ENCODE results near the gene ZSCAN30. TPM values are rescaled to one million over a fixed set of nuclear protein-coding genes. Genes with fewer than 3 reads are reported as not detected.

The ZSCAN30 gene
- total RNA-seq, 3 donors from 2014 or later (not counting 1 experiment from before 2014, with no cell fraction given) = 15.4 to 21.0 (median 16.4) TPM

DNA sequence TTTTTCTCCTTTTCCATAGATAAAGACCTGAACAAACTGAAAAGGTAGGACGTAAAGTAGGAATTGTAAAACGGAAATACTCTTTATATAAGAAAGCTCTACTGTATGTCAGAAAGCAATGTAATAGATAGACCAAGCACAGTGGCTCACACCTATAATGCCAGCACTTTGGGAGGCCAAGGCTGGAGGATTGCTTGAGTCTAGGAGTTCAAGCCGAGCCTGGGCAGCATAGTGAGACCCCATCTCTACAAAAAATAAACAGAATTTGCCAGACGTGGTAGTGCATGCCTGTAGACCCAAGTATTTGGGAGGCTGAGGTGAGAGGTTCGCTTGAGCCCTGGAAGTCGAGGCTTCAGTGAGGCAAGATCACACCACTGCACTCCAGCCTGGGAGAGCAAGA, 41.6 kb downstream of the ZSCAN30 start:
- no peak for DNase-seq
- no peak overlapping the region for H3K4me3 ChIP-seq (ENCODE audit: low read length)
- ATAC-seq = no peak
- peaks cover 55% of the 10 kb centered on the region for H3K36me3 ChIP-seq (ENCODE audit: control insufficient read depth, insufficient read depth, low read length)
- no peaks in the 10 kb centered on the region for H3K4me1 ChIP-seq (ENCODE audit: control insufficient read depth, insufficient read depth, low read length)
- Mint-ChIP-seq H3K4me1 (peaks cover 9 to 15% of the 10 kb centered on the region in 2 donors), H3K9me3 (peaks cover 0 to under 1% of the 10 kb centered on the region in 2 donors), H3K36me3 (peaks cover 41% of the 10 kb centered on the region), H3K4me3 (no peak overlapping the region), H3K27ac (no peak overlapping the region), H3K27me3 (ENCODE audit: low read depth in 2 of 2) (no peaks in the 10 kb centered on the region)
- no peak overlapping the region for H3K27ac ChIP-seq (ENCODE audit: low read length)
- peaks cover 3% of the 10 kb centered on the region for H3K9me3 ChIP-seq (ENCODE audit: control insufficient read depth, insufficient read depth, low read length)
- TF ChIP-seq, protein P1, sequence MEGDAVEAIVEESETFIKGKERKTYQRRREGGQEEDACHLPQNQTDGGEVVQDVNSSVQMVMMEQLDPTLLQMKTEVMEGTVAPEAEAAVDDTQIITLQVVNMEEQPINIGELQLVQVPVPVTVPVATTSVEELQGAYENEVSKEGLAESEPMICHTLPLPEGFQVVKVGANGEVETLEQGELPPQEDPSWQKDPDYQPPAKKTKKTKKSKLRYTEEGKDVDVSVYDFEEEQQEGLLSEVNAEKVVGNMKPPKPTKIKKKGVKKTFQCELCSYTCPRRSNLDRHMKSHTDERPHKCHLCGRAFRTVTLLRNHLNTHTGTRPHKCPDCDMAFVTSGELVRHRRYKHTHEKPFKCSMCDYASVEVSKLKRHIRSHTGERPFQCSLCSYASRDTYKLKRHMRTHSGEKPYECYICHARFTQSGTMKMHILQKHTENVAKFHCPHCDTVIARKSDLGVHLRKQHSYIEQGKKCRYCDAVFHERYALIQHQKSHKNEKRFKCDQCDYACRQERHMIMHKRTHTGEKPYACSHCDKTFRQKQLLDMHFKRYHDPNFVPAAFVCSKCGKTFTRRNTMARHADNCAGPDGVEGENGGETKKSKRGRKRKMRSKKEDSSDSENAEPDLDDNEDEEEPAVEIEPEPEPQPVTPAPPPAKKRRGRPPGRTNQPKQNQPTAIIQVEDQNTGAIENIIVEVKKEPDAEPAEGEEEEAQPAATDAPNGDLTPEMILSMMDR (IDR thresholded peaks at IDR 0.05) = no peak
- intact Hi-C loops (cut with micrococcal nuclease) = loop anchor here (10.0 kb wide), 1 partner anchor 246 kb away; the partner anchor contains the start of gene INO80C
- WGBS (ENCODE audit: insufficient coverage) = 100% methylated on average over 4 of the region's 6 CpGs
- H3K27me3 ChIP-seq (ENCODE audit: control insufficient read depth, insufficient read depth, low read length) = no peaks in the 10 kb centered on the region

DNA sequence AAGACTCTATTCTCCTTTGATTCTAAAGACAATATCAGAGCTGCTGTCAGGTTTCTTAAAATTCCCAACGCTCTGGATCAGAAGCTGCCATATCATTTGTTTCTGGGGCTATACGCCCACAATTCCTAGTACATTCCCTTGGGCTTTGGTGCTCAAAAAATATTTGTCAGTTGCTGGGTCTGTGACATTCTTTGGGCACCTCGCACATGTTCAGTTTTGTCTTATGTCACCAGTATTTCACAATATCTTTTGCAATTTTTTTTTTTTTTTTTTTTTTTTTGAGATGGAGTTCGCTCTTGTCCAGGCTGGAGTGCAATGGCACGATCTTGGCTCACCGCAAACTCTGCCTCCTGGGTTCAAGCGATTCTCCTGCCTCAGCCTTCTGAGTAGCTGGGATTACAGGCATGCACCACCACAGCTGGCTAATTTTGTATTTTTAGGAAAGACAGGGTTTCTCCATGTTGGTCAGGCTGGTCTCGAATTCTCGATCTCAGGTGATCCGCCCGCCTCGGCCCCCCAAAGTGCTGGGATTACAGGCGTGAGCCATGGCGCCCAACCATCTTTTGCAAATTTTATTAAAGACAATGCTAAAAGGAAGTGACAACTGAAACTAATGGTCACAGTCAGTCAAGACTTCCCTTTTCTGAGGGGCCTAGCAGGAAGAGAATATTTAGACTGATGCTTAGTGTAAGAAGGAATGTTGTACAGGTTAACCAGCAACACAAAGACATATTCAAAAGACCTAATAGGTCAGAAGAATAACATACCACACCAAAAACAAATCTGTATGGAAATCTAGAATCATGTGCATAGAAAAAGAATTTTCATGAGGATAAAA, 42.4 kb downstream of the ZSCAN30 start:
- WGBS (ENCODE audit: insufficient coverage) = 92% methylated on average over 14 of the region's 14 CpGs
- Histone ChIP-seq H3K4me3 (ENCODE audit: low read length) (no peak overlapping the region), H3K27ac (ENCODE audit: low read length) (no peak overlapping the region), H3K36me3 (ENCODE audit: control insufficient read depth, insufficient read depth, low read length) (peaks cover 57% of the 10 kb centered on the region), H3K9me3 (ENCODE audit: control insufficient read depth, insufficient read depth, low read length) (no peaks in the 10 kb centered on the region), H3K4me1 (ENCODE audit: control insufficient read depth, insufficient read depth, low read length) (no peaks in the 10 kb centered on the region), H3K27me3 (ENCODE audit: control insufficient read depth, insufficient read depth, low read length) (no peaks in the 10 kb centered on the region)
- Mint-ChIP-seq H3K27ac (no peak overlapping the region), H3K4me3 (no peak overlapping the region), H3K9me3 (no peaks in the 10 kb centered on the region), H3K36me3 (peaks cover 37% of the 10 kb centered on the region), H3K27me3 (ENCODE audit: low read depth in 2 of 2) (no peaks in the 10 kb centered on the region), H3K4me1 (peaks cover 11 to 18% of the 10 kb centered on the region in 2 donors)
- intact Hi-C loops (cut with micrococcal nuclease) = loop anchor here (10.0 kb wide), 1 partner anchor 247 kb away; the partner anchor contains the start of gene INO80C
- DNase-seq (no peak), ATAC-seq (no peak)
- TF ChIP-seq, protein P1 (IDR thresholded peaks at IDR 0.05) = no peak

DNA sequence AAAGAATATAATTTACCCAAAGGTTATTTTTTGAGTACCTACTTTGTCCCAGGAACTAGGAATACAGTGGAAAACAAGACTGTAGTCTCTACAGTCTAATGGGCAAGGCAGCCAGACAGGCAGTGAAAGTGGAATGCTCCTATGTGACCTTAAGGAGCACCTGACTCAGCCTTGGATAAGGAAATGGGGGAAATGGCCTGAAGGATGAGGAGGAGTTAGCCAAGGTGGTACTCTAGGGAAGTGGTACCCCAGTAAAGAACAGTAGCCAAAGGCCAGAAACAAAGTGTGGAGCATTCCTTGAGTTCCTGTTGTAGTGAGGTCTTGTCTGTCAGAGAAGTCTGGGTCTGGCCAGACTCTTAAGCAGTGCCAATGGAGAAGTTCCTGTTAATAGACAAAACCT, 43.2 kb downstream of the ZSCAN30 start:
- Mint-ChIP-seq H3K27ac (peak overlapping the region in 1 of 2 donors; percentile 14), H3K4me1 (peaks cover 14 to 22% of the 10 kb centered on the region in 2 donors), H3K9me3 (no peaks in the 10 kb centered on the region), H3K4me3 (no peak overlapping the region), H3K36me3 (peaks cover 37% of the 10 kb centered on the region), H3K27me3 (ENCODE audit: low read depth in 2 of 2) (no peaks in the 10 kb centered on the region)
- H3K27me3 ChIP-seq (ENCODE audit: control insufficient read depth, insufficient read depth, low read length) = no peaks in the 10 kb centered on the region
- DNase-seq = no peak
- H3K4me3 ChIP-seq (ENCODE audit: low read length) = no peak overlapping the region
- no peak for ATAC-seq
- peaks cover 57% of the 10 kb centered on the region for H3K36me3 ChIP-seq (ENCODE audit: control insufficient read depth, insufficient read depth, low read length)
- H3K9me3 ChIP-seq (ENCODE audit: control insufficient read depth, insufficient read depth, low read length) = no peaks in the 10 kb centered on the region
- intact Hi-C loops (cut with micrococcal nuclease) = loop anchor here (10.0 kb wide), 1 partner anchor 248 kb away; the partner anchor contains the start of gene INO80C
- H3K4me1 ChIP-seq (ENCODE audit: control insufficient read depth, insufficient read depth, low read length) = no peaks in the 10 kb centered on the region
- TF ChIP-seq, protein P1 (IDR thresholded peaks at IDR 0.05) = no peak
- H3K27ac ChIP-seq (ENCODE audit: low read length) = no peak overlapping the region
